HFF-Myc (cell line): ENCODE measurements around the gene DNAH14.

Experiments
- DNase-seq: peaks from one replicate; pipeline ENCODE4 v3.0.0-alpha.2; 2011; ENCODE audit warnings: low read depth; ENCODE audit errors: extremely low read depth
- H3K4me3 ChIP-seq: replicated peaks from 2 replicates; pipeline ENCODE4 v1.5.1; 2011; ENCODE audit warnings: low read depth, mild to moderate bottlenecking, control low read depth, low read length
- CTCF ChIP-seq: IDR thresholded peaks from 2 replicates; pipeline ENCODE4 v1.5.1; 2012; ENCODE audit warnings: mild to moderate bottlenecking, low read depth, low read length, control low read depth; ENCODE audit errors: missing control alignments

DNAH14 gene

GRCh38 chr1:224903955-224904354 lies 25.5 kb upstream of the DNAH14 start:
- TF ChIP-seq CTCF: no peak
- DNase-seq: no peak
- no peak overlapping the region for H3K4me3 ChIP-seq

GRCh38 chr1:224906340-224906739 lies 23.1 kb upstream of the DNAH14 start:
- no peak for TF ChIP-seq CTCF
- no peak for DNase-seq
- no peak overlapping the region for H3K4me3 ChIP-seq

GRCh38 chr1:224911217-224911616 lies 18.3 kb upstream of the DNAH14 start:
- no peak overlapping the region for H3K4me3 ChIP-seq
- DNase-seq: no peak
- no peak for TF ChIP-seq CTCF

- TF ChIP-seq CTCF: no peak
- no peak overlapping the region for H3K4me3 ChIP-seq
- DNase-seq: no peak
Measured at GRCh38 chr1:224914292-224914900, 15.1 kb upstream of the DNAH14 start.

- TF ChIP-seq CTCF: no peak
- DNase-seq: no peak
- H3K4me3 ChIP-seq: no peak overlapping the region
Measured at GRCh38 chr1:224919508-224919907, 10.0 kb upstream of the DNAH14 start.

- no peak for TF ChIP-seq CTCF
- H3K4me3 ChIP-seq: no peak overlapping the region
- no peak for DNase-seq
Measured at GRCh38 chr1:224920930-224921329, 8.5 kb upstream of the DNAH14 start.

GRCh38 chr1:224921354-224921753 lies 8.1 kb upstream of the DNAH14 start:
- TF ChIP-seq CTCF: no peak
- DNase-seq: no peak
- no peak overlapping the region for H3K4me3 ChIP-seq
